ENCODE results near the gene RIMS1. TPM values are rescaled to one million over a fixed set of nuclear protein-coding genes. Genes with fewer than 3 reads are reported as not detected.

The RIMS1 gene
- total and polyA plus RNA-seq, 9 of the 15 experiments (the other 6 are each of a cell fraction or from before 2014, with no cell fraction given) = not detected

GRCh38 chr6:72275888-72276287 is 389.5 kb downstream of the RIMS1 start:
- Histone ChIP-seq H3K4me2 (ENCODE audit: insufficient read depth, low read length) (no peak overlapping the region), H3K27ac (ENCODE audit: extremely low read depth, low read depth, low read length) (no peak overlapping the region), H4K20me1 (replicated peaks; ENCODE audit: control insufficient read depth, insufficient read depth, low read length) (no peaks in the 10 kb centered on the region), H3K4me3 (no peak overlapping the region), H3K9me1 (ENCODE audit: control insufficient read depth, insufficient read depth, low read length) (no peaks in the 10 kb centered on the region), H3K9ac (ENCODE audit: insufficient read depth in 1 of 2, low read depth in 2 of 2, low read length in 2 of 2) (no peak overlapping the region), H2AFZ (ENCODE audit: low read depth, low read length) (no peak overlapping the region), H3K9me3 (replicated peaks; ENCODE audit: control insufficient read depth, insufficient read depth, low read depth, low read length) (no peaks in the 10 kb centered on the region), H3K36me3 (ENCODE audit: control insufficient read depth, insufficient read depth, low read length) (no peaks in the 10 kb centered on the region), H3K4me1 (replicated peaks in 1 of 2; ENCODE audit: control insufficient read depth in 2 of 2, insufficient read depth in 2 of 2, low read length in 2 of 2) (no peaks in the 10 kb centered on the region), H3K79me2 (ENCODE audit: control insufficient read depth, insufficient read depth, low read length) (no peaks in the 10 kb centered on the region), H3K27me3 (ENCODE audit: control insufficient read depth in 2 of 2, insufficient read depth in 2 of 2, low read length in 2 of 2) (no peaks in the 10 kb centered on the region)
- in situ Hi-C loops (cut with MboI) = no loop called here
- 0% methylated on average over 1 of the region's 1 CpG for WGBS (ENCODE audit: insufficient coverage, low coverage, missing lambda C conversion rate)
- POLR2A ChIA-PET = interaction anchor here (0.7 kb wide), 1 partner anchor 586 kb away, joined by 5 read pairs; no protein-coding TSS in a partner anchor
- intact Hi-C loops (cut with micrococcal nuclease) = no loop called here
- FAIRE-seq (no peak), DNase-seq (ENCODE audit: extremely low read depth in 1 of 4, low spot score in 3 of 4) (no peak), ATAC-seq (no peak)
- CTCF ChIA-PET (ENCODE audit: low intra/inter-chr PET ratio) = no interaction called here
- no TSS peak for BruUV-seq (replicated peaks)
- no peak for TF ChIP-seq RBM34 (IDR thresholded peaks at IDR 0.05; ENCODE audit: borderline replicate concordance, insufficient read depth, low read length)
- TF ChIP-seq EWSR1 (IDR thresholded peaks at IDR 0.05; ENCODE audit: borderline replicate concordance, low read depth, partially characterized antibody) = no peak
- TF ChIP-seq XRCC5 (IDR thresholded peaks at IDR 0.05; ENCODE audit: low read depth, low read length) = no peak
- no peak for TF ChIP-seq ZNF263 (CRISPR knock-in tag; IDR thresholded peaks at IDR 0.05; ENCODE audit: borderline replicate concordance)
- no peak for TF ChIP-seq ZBTB43 (CRISPR knock-in tag; IDR thresholded peaks at IDR 0.05)
- no peak for TF ChIP-seq KLF6 (CRISPR knock-in tag; IDR thresholded peaks at IDR 0.05; ENCODE audit: borderline replicate concordance)
- TF ChIP-seq TBL1XR1 (IDR thresholded peaks at IDR 0.05; ENCODE audit: low read length in 2 of 2) = no peak
- TF ChIP-seq ZNF644 (tag; IDR thresholded peaks at IDR 0.05; ENCODE audit: low read depth) = no peak
- TF ChIP-seq MEF2D (tag; conservative IDR thresholded peaks at IDR 0.05; ENCODE audit: low read depth) = no peak
- no peak for TF ChIP-seq E2F4 (CRISPR knock-in tag; IDR thresholded peaks at IDR 0.05; ENCODE audit: low read depth)
- no peak for TF ChIP-seq IRF9 (tag; IDR thresholded peaks at IDR 0.05)
